IMR-90 (cell line): ENCODE measurements around the gene SLCO3A1. TPM values are rescaled to one million over a fixed set of nuclear protein-coding genes. Genes with fewer than 3 reads are reported as not detected.

Experiments
- ATAC-seq: fragments of 200-7000 bp; cut with Tn5 transposase; 2 replicates; pipeline ENCODE4 v1.9.1; 2020; ENCODE audit warnings: low read depth, mild to moderate bottlenecking, moderate library complexity
- BruUV-seq: library from RNA; stranded (reverse); fragments of 400-500 nt; replicated peaks from 2 replicates; lab custom pipeline; 2021; lab: Mats Ljungman, UMichigan
- CTCF ChIA-PET: fragments of 300-600 bp; formaldehyde crosslinking; extraction: SDS; loops from one replicate; lab custom pipeline; 2021; ENCODE audit warnings: antibody characterized with exemption; lab: Yijun Ruan, JAX
- POLR2A ChIA-PET: fragments of 300-600 bp; sonication (Branson Sonifier 250); formaldehyde crosslinking; loops from one replicate; lab custom pipeline; 2022; ENCODE audit warnings: antibody characterized with exemption; ENCODE audit not compliant: unreplicated experiment; lab: Charles Lee
- DNase-seq: peaks from one replicate; pipeline ENCODE4 v3.0.0; 2013
- H2AFZ ChIP-seq: replicated peaks from 2 replicates; pipeline ENCODE3; 2013; ENCODE audit warnings: low read length, mild to moderate bottlenecking; ENCODE audit not compliant: poor library complexity
- H2AK5ac ChIP-seq: 2 replicates; pipeline ENCODE4 v1.6.1; 2013; ENCODE audit warnings: low read depth, low read length, inconsistent platforms
- H2AK9ac ChIP-seq: replicated peaks from 2 replicates; pipeline ENCODE3; 2013; ENCODE audit warnings: mild to moderate bottlenecking, low read depth, low read length, moderate library complexity; ENCODE audit not compliant: poor library complexity
- H2BK120ac ChIP-seq: 2 replicates; pipeline ENCODE4 v1.6.1; 2013; ENCODE audit warnings: low read depth, low read length, inconsistent platforms
- H2BK15ac ChIP-seq: 3 replicates; pipeline ENCODE4 v1.6.1; 2013; ENCODE audit warnings: low read depth, low read length, inconsistent platforms
- H2BK20ac ChIP-seq: 2 replicates; pipeline ENCODE4 v1.6.1; 2013; ENCODE audit warnings: low read depth, mild to moderate bottlenecking, inconsistent platforms, low read length, moderate library complexity
- H2BK5ac ChIP-seq: 2 replicates; pipeline ENCODE4 v1.6.1; 2013; ENCODE audit warnings: mild to moderate bottlenecking, low read depth, low read length, inconsistent platforms; ENCODE audit not compliant: poor library complexity, severe bottlenecking
- H3K14ac ChIP-seq: replicated peaks from 2 replicates; pipeline ENCODE4 v1.6.1; 2013; ENCODE audit warnings: low read depth, low read length, inconsistent platforms
- H3K18ac ChIP-seq: 2 replicates; pipeline ENCODE4 v1.6.1; 2013; ENCODE audit warnings: low read depth, low read length, control low read depth
- H3K23ac ChIP-seq: 2 replicates; pipeline ENCODE4 v1.6.1; 2013; ENCODE audit warnings: low read depth, low read length, inconsistent platforms
- H3K27ac ChIP-seq: 2 replicates; pipeline ENCODE4 v1.5.1; 2013; ENCODE audit warnings: mild to moderate bottlenecking, control low read depth, low read length; ENCODE audit not compliant: insufficient read depth
- H3K27me3 ChIP-seq: 2 replicates; pipeline ENCODE4 v1.6.1; 2013; ENCODE audit warnings: low read length; ENCODE audit not compliant: control insufficient read depth, insufficient read depth
- H3K36me3 ChIP-seq: 2 replicates; pipeline ENCODE4 v1.6.1; 2013; ENCODE audit warnings: low read length, mixed read lengths; ENCODE audit not compliant: control insufficient read depth, insufficient read depth
- H3K4ac ChIP-seq: 2 replicates; pipeline ENCODE4 v1.6.1; 2013; ENCODE audit warnings: low read depth, low read length, inconsistent platforms
- H3K4me1 ChIP-seq: 2 replicates; pipeline ENCODE4 v1.6.1; 2013; ENCODE audit warnings: low read length, mixed read lengths; ENCODE audit not compliant: control insufficient read depth, insufficient read depth
- H3K4me2 ChIP-seq: 2 replicates; pipeline ENCODE4 v1.6.1; 2013; ENCODE audit warnings: low read depth, mild to moderate bottlenecking, control low read depth, low read length, moderate library complexity
- H3K4me3 ChIP-seq: 2 replicates; pipeline ENCODE4 v1.5.1; 2013; ENCODE audit warnings: low read depth, mild to moderate bottlenecking, control low read depth, low read length, moderate library complexity; ENCODE audit not compliant: insufficient read depth
- H3K56ac ChIP-seq: 2 replicates; pipeline ENCODE4 v1.6.1; 2013; ENCODE audit warnings: low read length, inconsistent platforms; ENCODE audit not compliant: insufficient read depth; ENCODE audit errors: extremely low read depth
- H3K79me1 ChIP-seq, 2 experiments: 2 replicates each; pipeline ENCODE4 v1.6.1; 2013; ENCODE audit warnings: low read length in 2 of 2, inconsistent platforms in 1 of 2, low read depth in 1 of 2
- H3K9ac ChIP-seq: 2 replicates; pipeline ENCODE4 v1.6.1; 2013; ENCODE audit warnings: low read depth, low read length, control low read depth
- H3K9me1 ChIP-seq: 2 replicates; pipeline ENCODE4 v1.6.1; 2013; ENCODE audit warnings: low read length, inconsistent platforms; ENCODE audit not compliant: insufficient read depth
- H3K9me3 ChIP-seq: 2 replicates; pipeline ENCODE4 v1.6.1; 2013; ENCODE audit warnings: low read length; ENCODE audit not compliant: control insufficient read depth, insufficient read depth
- H4K20me1 ChIP-seq: 2 replicates; pipeline ENCODE4 v1.6.1; 2013; ENCODE audit warnings: low read length, inconsistent platforms; ENCODE audit not compliant: insufficient read depth
- H4K5ac ChIP-seq: 2 replicates; pipeline ENCODE4 v1.6.1; 2013; ENCODE audit warnings: mild to moderate bottlenecking, low read depth, low read length, control low read depth
- H4K8ac ChIP-seq, 2 experiments: 2 replicates each; pipeline ENCODE4 v1.6.1; 2013; ENCODE audit warnings: low read depth in 2 of 2, low read length in 2 of 2, control low read depth in 1 of 2, inconsistent platforms in 1 of 2
- H4K91ac ChIP-seq: 2 replicates; pipeline ENCODE4 v1.6.1; 2013; ENCODE audit warnings: low read depth, low read length, inconsistent platforms; ENCODE audit not compliant: insufficient read depth
- CEBPB ChIP-seq: IDR thresholded peaks from 2 replicates; pipeline ENCODE4 v1.6.1; 2012; ENCODE audit warnings: low read depth, low read length, improper control_type of control experiment
- MXI1 ChIP-seq: IDR thresholded peaks from 2 replicates; pipeline ENCODE4 v1.6.1; 2012; ENCODE audit warnings: low read depth, mild to moderate bottlenecking, low read length, moderate library complexity, borderline replicate concordance
- RCOR1 ChIP-seq: IDR thresholded peaks from 2 replicates; pipeline ENCODE4 v1.6.1; 2012; ENCODE audit warnings: mild to moderate bottlenecking, low read length, improper control_type of control experiment; ENCODE audit not compliant: insufficient replicate concordance
- RFX5 ChIP-seq: IDR thresholded peaks from 2 replicates; pipeline ENCODE4 v1.8.0; 2012; ENCODE audit warnings: low read depth, mild to moderate bottlenecking, low read length, moderate library complexity
- WGBS, 2 experiments: methylation state at CpG; one replicate each; pipeline versions ENCODE4 v1.1.5 to v1.1.7; 2013; ENCODE audit warnings: missing lambda C conversion rate in 2 of 2; ENCODE audit not compliant: insufficient read length in 1 of 2; ENCODE audit errors: extremely low coverage in 2 of 2; 5-methylcytosine and 5-hydroxymethylcytosine counted together
- dilution Hi-C: fragments of 300-500 bp; cut with HindIII; formaldehyde crosslinking; loops from one replicate; pipeline ENCODE4 v1.14.3; 2018; ENCODE audit warnings: low sequenced_read_pairs; ENCODE audit not compliant: unreplicated experiment
- in situ Hi-C: fragments of 300-500 bp; cut with MboI; formaldehyde crosslinking; loops from 3 replicates; pipeline ENCODE4 v1.14.3; 2019; ENCODE audit warnings: low sequenced_read_pairs, inconsistent platforms, mixed read lengths
- intact Hi-C: fragments of 100-400 bp; cut with micrococcal nuclease; formaldehyde crosslinking; loops from 2 replicates; pipeline ENCODE4 v1.10.0; 2022
- polyA plus RNA-seq, 3 experiments: library from polyadenylated mRNA; depleted of rRNA; stranded (reverse); fragments of >200 nt; gene quantifications; 2 replicates each; pipeline ENCODE4 v1.2.3, GENCODE V29; 2012; ENCODE audit warnings: low replicate concordance in 1 of 3
- total RNA-seq: library from RNA; depleted of rRNA; stranded (reverse); fragments of >200 nt; gene quantifications from 2 replicates; pipeline ENCODE4 v1.2.3, GENCODE V29; 2012

SLCO3A1 gene
- total and polyA plus RNA-seq, 2 of the 4 experiments (the other 2 are of a cell fraction), result 4.7 to 8.1 TPM

DNA sequence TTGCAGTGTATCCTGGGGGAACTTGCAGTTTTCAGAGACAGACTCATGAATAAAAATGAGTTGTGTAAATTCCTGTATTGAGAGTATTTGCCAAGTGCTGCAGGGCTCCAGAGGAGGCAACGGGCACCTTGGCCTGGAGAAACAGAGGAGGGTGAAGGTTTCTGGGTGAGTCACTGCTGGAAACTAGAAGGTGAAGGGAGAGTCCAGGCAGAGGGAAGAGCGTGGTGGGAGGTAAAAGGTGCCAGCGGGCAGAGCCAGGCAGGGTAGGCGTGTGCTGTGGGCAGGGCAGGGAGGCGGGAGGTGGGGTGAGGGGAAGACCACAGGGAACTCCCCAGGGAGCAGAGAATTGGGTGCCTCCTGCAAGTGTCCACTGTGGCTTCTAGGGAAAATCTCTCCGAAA is 120.8 kb downstream of the SLCO3A1 start:
- ChIA-PET CTCF (no interaction called here), POLR2A (no interaction called here)
- no peak overlapping the region for H3K4me2 ChIP-seq
- no peak overlapping the region for H3K4me3 ChIP-seq
- H4K91ac ChIP-seq, result no peak overlapping the region
- H3K27ac ChIP-seq, result no peak overlapping the region
- H4K20me1 ChIP-seq, result no peaks in the 10 kb centered on the region
- H2BK20ac ChIP-seq, result no peak overlapping the region
- H2AFZ ChIP-seq, result no peak overlapping the region
- H3K14ac ChIP-seq, result no peak overlapping the region
- dilution Hi-C loops, result no loop called here
- in situ Hi-C loops, result no loop called here
- H3K4ac ChIP-seq, result no peak overlapping the region
- H3K9ac ChIP-seq, result no peak overlapping the region
- no peak overlapping the region for H3K56ac ChIP-seq
- WGBS, 2 experiments, result 57% methylated on average over 1 of the region's 6 CpGs; no CpG with 5 or more reads in 1 of the 2 experiments
- H3K4me1 ChIP-seq, result peaks cover 2% of the 10 kb centered on the region; the same call in 1 of the 2 replicates
- H3K18ac ChIP-seq, result no peak overlapping the region
- no peak overlapping the region for H2AK5ac ChIP-seq
- no peak overlapping the region for H4K8ac ChIP-seq
- TF ChIP-seq RCOR1 (no peak), MXI1 (no peak), RFX5 (no peak), CEBPB (no peak)
- H2AK9ac ChIP-seq, result no peak overlapping the region
- BruUV-seq, result no TSS peak
- no peaks in the 10 kb centered on the region for H3K36me3 ChIP-seq
- H3K79me1 ChIP-seq, result no peaks in the 10 kb centered on the region
- H2BK15ac ChIP-seq, result no peak overlapping the region
- H2BK120ac ChIP-seq, result no peak overlapping the region
- H3K27me3 ChIP-seq, result no peaks in the 10 kb centered on the region
- DNase-seq, result no peak
- ATAC-seq, result no peak
- H4K5ac ChIP-seq, result no peak overlapping the region
- intact Hi-C loops, result loop anchor here (5.0 kb wide), 2 partner anchors 107 to 122 kb away; partner anchors contain the start of gene SLCO3A1
- H3K23ac ChIP-seq, result no peak overlapping the region
- no peaks in the 10 kb centered on the region for H3K9me3 ChIP-seq
- no peaks in the 10 kb centered on the region; the same call in 1 of the 2 replicates for H3K9me1 ChIP-seq
- H2BK5ac ChIP-seq, result no peak overlapping the region
